HL-60 (cell line): ENCODE results near the gene ZBED3.

Experiments
- DNase-seq, 2 experiments: peaks; one replicate each; pipeline ENCODE4 v3.0.0-alpha.2; 2010 to 2020; ENCODE audit warnings: low read depth in 1 of 2, low spot score in 1 of 2
- H3K27ac ChIP-seq: fragments of 250-450 bp; sonication (Bioruptor Pico); replicated peaks from 2 replicates; pipeline ENCODE4 v1.5.1; 2020; ENCODE audit warnings: mild to moderate bottlenecking, moderate library complexity
- H3K27me3 ChIP-seq: fragments of 250-450 bp; sonication (Bioruptor Pico); 2 replicates; pipeline ENCODE4 v1.5.1; 2021; ENCODE audit warnings: mild to moderate bottlenecking, moderate library complexity; ENCODE audit not compliant: insufficient read depth, poor library complexity, severe bottlenecking
- H3K4me3 ChIP-seq: replicated peaks from 2 replicates; pipeline ENCODE4 v1.5.1; 2011; ENCODE audit warnings: mild to moderate bottlenecking, control low read depth, low read length; ENCODE audit not compliant: insufficient read depth
- CTCF ChIP-seq: IDR thresholded peaks from one replicate; pipeline ENCODE4 v1.5.1; 2011; ENCODE audit warnings: low read length, control low read depth, inconsistent platforms; ENCODE audit not compliant: insufficient read depth
- GABPA ChIP-seq: IDR thresholded peaks from 2 replicates; pipeline ENCODE4 v1.6.1; 2012; ENCODE audit warnings: low read depth
- POLR2AphosphoS5 ChIP-seq: IDR thresholded peaks from 2 replicates; pipeline ENCODE4 v1.6.1; 2012; ENCODE audit warnings: low read depth
- REST ChIP-seq: IDR thresholded peaks from 2 replicates; pipeline ENCODE4 v1.6.1; 2012; ENCODE audit warnings: low read depth; ENCODE audit not compliant: insufficient replicate concordance
- SPI1 ChIP-seq: IDR thresholded peaks from 2 replicates; pipeline ENCODE4 v1.6.1; 2012; ENCODE audit warnings: low read depth, mild to moderate bottlenecking, borderline replicate concordance

The ZBED3 gene

GRCh38 chr5:77033338-77033737 lies 53.7 kb downstream of the ZBED3 start:
- TF ChIP-seq POLR2AphosphoS5 (no peak), SPI1 (no peak), CTCF (no peak), REST (no peak), GABPA (no peak)
- H3K27me3 ChIP-seq = no peaks in the 10 kb centered on the region
- DNase-seq = no peak
- H3K27ac ChIP-seq = no peak overlapping the region
- H3K4me3 ChIP-seq = no peak overlapping the region

- TF ChIP-seq REST (no peak), CTCF (no peak), SPI1 (no peak), POLR2AphosphoS5 (no peak), GABPA (no peak)
- DNase-seq = no peak
- Histone ChIP-seq H3K27me3 (no peaks in the 10 kb centered on the region), H3K4me3 (no peak overlapping the region), H3K27ac (no peak overlapping the region)
Measured at GRCh38 chr5:77032635-77033034, 54.5 kb downstream of the ZBED3 start.

- DNase-seq = no peak
- TF ChIP-seq SPI1 = no peak
- no peak for TF ChIP-seq CTCF
- TF ChIP-seq REST = no peak
- no peak for TF ChIP-seq GABPA
- TF ChIP-seq POLR2AphosphoS5 = no peak
- Histone ChIP-seq H3K27me3 (no peaks in the 10 kb centered on the region), H3K4me3 (no peak overlapping the region), H3K27ac (no peak overlapping the region)
Measured at GRCh38 chr5:77031891-77032290, 55.2 kb downstream of the ZBED3 start.
